NB4 (cell line): ENCODE results near the gene AWAT2.

Experiments
- DNase-seq: peaks from one replicate; pipeline ENCODE4 v3.0.0; 2010; ENCODE audit warnings: low read depth
- H3K4me3 ChIP-seq: one replicate; pipeline ENCODE4 v1.5.1; 2011; ENCODE audit warnings: mild to moderate bottlenecking, low read depth, low read length, moderate library complexity
- CTCF ChIP-seq: IDR thresholded peaks from one replicate; pipeline ENCODE4 v1.5.1; 2012; ENCODE audit warnings: low read depth, low read length
- MAX ChIP-seq: IDR thresholded peaks from 2 replicates; pipeline ENCODE4 v1.6.1; 2011; ENCODE audit warnings: low read depth, low read length
- MYC ChIP-seq: IDR thresholded peaks from 2 replicates; pipeline ENCODE4 v1.6.1; 2011; ENCODE audit warnings: low read depth, low read length
- POLR2A ChIP-seq: IDR thresholded peaks from 2 replicates; pipeline ENCODE4 v1.6.1; 2011; ENCODE audit warnings: mild to moderate bottlenecking; ENCODE audit not compliant: insufficient read length; ENCODE audit errors: extremely low read depth

AWAT2 gene

GRCh38 chrX:70034646-70035045 is 15.1 kb downstream of the AWAT2 start:
- no peak for DNase-seq
- TF ChIP-seq POLR2A, result no peak
- no peak for TF ChIP-seq MAX
- TF ChIP-seq CTCF, result no peak
- no peak for TF ChIP-seq MYC
- no peak overlapping the region for H3K4me3 ChIP-seq

- DNase-seq, result peak; percentile 60
- TF ChIP-seq MYC (no peak), CTCF (peak; percentile 57), MAX (no peak), POLR2A (no peak)
- H3K4me3 ChIP-seq, result no peak overlapping the region
Measured at GRCh38 chrX:70033348-70034051, 16.2 kb downstream of the AWAT2 start.

GRCh38 chrX:70032792-70033191 is 16.9 kb downstream of the AWAT2 start:
- no peak for DNase-seq
- no peak for TF ChIP-seq MYC
- TF ChIP-seq MAX, result no peak
- no peak for TF ChIP-seq CTCF
- no peak for TF ChIP-seq POLR2A
- H3K4me3 ChIP-seq, result no peak overlapping the region

GRCh38 chrX:70030301-70030767 is 19.4 kb downstream of the AWAT2 start:
- H3K4me3 ChIP-seq, result no peak overlapping the region
- peak; percentile 62 for DNase-seq
- no peak for TF ChIP-seq POLR2A
- no peak for TF ChIP-seq MYC
- no peak for TF ChIP-seq MAX
- peak; percentile 69 for TF ChIP-seq CTCF

GRCh38 chrX:70029863-70030262 is 19.9 kb downstream of the AWAT2 start:
- DNase-seq, result no peak
- H3K4me3 ChIP-seq, result no peak overlapping the region
- TF ChIP-seq MYC (no peak), POLR2A (no peak), CTCF (no peak), MAX (no peak)
